GM19239 (cell line): ENCODE data around the gene CHST5.

Experiments
- DNase-seq: peaks from one replicate; pipeline ENCODE4 v3.0.0; 2011; ENCODE audit warnings: low spot score; ENCODE audit not compliant: insufficient read length
- FAIRE-seq: peaks from 2 replicates; lab custom pipeline; 2011; peaks lifted over from hg19 to GRCh38; lab: Jason Lieb, UNC

Gene CHST5

GRCh38 chr16:75535901-75536300 is at the start of gene CHST5:
Gene CHST5 (minus strand): TSS chr16:75536108. CDS start chr16:75530384, 5,724 bp downstream.
- FAIRE-seq (no peak), DNase-seq (no peak)

- peak; percentile 31 for FAIRE-seq
- DNase-seq, result no peak
Observed at GRCh38 chr16:75584108-75584507, 48.2 kb upstream of the CHST5 start.

GRCh38 chr16:75579281-75579834 is 43.5 kb upstream of the CHST5 start:
- DNase-seq, result no peak
- FAIRE-seq, result no peak

GRCh38 chr16:75578725-75579124 is 42.8 kb upstream of the CHST5 start:
- FAIRE-seq (no peak), DNase-seq (no peak)

GRCh38 chr16:75578212-75578611 is 42.3 kb upstream of the CHST5 start:
- DNase-seq (no peak), FAIRE-seq (no peak)

- DNase-seq (no peak), FAIRE-seq (no peak)
Observed at GRCh38 chr16:75576384-75576811, 40.5 kb upstream of the CHST5 start.

- DNase-seq (no peak), FAIRE-seq (no peak)
Observed at GRCh38 chr16:75575958-75576357, 40.0 kb upstream of the CHST5 start.

- DNase-seq, result no peak
- FAIRE-seq, result no peak
Observed at GRCh38 chr16:75573955-75574354, 38.0 kb upstream of the CHST5 start.

- FAIRE-seq (no peak), DNase-seq (no peak)
Observed at GRCh38 chr16:75572864-75573542, 37.1 kb upstream of the CHST5 start.

- no peak for FAIRE-seq
- no peak for DNase-seq
Observed at GRCh38 chr16:75570396-75571065, 34.6 kb upstream of the CHST5 start.

- DNase-seq, result no peak
- no peak for FAIRE-seq
Observed at GRCh38 chr16:75567911-75568310, 32.0 kb upstream of the CHST5 start.

GRCh38 chr16:75566758-75567255 is 30.9 kb upstream of the CHST5 start:
- FAIRE-seq (no peak), DNase-seq (no peak)

GRCh38 chr16:75566040-75566757 is 30.3 kb upstream of the CHST5 start, which contains the start of gene GABARAPL2:
Gene GABARAPL2 (plus strand): TSS chr16:75566379. CDS start chr16:75566487, 108 bp downstream.
- peak; percentile 77 for FAIRE-seq
- peak; percentile 76 for DNase-seq

GRCh38 chr16:75565640-75566039 is 29.7 kb upstream of the CHST5 start:
- FAIRE-seq (peak; percentile 23), DNase-seq (no peak)

GRCh38 chr16:75559564-75560372 is 23.9 kb upstream of the CHST5 start:
- no peak for DNase-seq
- FAIRE-seq, result no peak

- FAIRE-seq, result no peak
- DNase-seq, result no peak
Observed at GRCh38 chr16:75558846-75559401, 23.0 kb upstream of the CHST5 start.

- peak; percentile 14 for FAIRE-seq
Observed at GRCh38 chr16:75556431-75556950, 20.6 kb upstream of the CHST5 start.

GRCh38 chr16:75555707-75556430 is 20.0 kb upstream of the CHST5 start, which contains the start of gene TMEM231:
Gene TMEM231 (minus strand): TSS chr16:75556252. CDS start chr16:75556209, 43 bp downstream.
- DNase-seq, result peak; percentile 91
- FAIRE-seq, result peak; percentile 98

More at GRCh38 chr16:75556431-75556950, 20.6 kb upstream of the CHST5 start:
- no peak for DNase-seq
